GM18861 (cell line): ENCODE data around the gene NR2F6.

Experiments
- ATAC-seq: cut with Tn5 transposase; IDR thresholded peaks from one replicate; pipeline ENCODE4 v1.9.1; 2021; ENCODE audit not compliant: unreplicated experiment

Gene NR2F6

DNA sequence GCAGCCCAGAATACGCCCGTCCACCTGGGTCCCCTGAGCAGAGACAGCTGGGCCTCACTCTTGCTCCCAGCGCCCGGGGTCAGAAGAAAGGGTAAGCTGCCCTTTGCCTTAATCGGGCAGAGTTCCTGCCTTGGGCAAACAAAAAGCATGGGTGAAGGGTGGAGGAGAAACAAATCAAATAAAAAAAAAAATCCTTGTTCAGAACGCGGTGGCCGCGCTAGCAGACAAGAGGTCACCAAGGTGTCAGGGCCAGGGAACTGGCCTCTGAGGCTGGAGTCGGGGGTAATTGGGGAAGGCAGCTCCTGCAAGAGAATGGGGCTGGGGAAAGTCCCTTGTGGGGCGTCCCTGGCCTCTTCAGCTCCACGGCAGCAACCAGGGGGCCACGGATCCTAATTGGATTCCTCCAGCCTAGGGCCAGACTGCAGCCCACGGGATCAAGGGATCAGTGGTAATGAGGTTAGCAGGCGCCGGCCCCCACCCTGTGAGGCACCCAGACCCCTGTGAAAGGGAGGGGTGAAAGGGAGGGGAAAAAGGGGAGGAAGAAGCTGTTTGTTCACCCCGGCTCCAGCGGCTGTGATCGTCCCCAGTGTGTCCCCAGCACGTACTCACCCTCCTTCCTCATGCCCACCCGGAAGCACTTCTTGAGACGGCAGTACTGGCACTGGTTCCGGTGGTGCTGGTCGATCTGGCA is 5.5 kb downstream of the NR2F6 start:
- ATAC-seq, result no peak

DNA sequence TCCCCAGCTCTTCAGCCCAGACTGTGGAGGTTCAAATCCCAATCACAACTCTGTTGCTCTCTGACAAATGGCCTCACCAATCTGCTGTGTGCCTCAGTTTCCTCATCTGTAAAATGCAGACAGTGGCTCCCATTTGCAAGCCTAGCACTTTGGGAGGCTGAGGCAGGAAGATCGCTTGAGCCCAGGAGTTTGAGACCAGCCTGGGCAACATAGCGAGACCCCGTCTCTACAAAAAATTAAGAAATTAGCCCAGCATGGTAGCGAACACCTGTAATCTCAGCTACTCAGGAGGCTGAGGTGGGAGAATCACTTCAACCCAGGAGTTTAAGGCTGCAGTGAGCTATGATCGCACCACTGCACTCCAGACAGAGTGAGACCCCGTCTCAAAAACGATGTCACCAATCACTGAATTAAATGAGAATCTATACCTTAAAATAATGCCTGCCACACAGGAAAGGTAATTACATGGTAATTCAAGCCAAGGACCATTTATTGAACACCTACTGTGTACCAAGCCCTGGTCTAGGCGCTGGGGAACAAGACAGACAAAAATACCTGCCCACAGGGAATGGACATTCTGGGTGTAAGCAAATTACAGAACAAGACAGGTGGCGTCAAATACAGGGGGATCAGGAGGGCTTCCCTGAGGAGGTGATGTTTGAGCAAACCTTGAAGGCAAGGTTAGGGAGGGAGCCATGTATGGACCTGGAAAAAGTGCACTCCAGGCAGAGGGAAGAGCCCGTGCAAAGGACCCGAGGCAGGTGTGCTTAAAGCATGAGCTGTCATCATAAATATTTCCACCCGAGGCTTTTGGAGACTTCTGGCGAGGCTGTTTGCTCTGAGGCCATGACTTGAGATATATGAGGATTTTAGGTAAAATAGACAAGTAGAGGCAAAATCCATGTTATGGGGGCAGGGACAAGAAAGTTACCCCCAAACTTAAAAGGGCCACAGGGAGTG is 7.7 kb downstream of the NR2F6 start:
- ATAC-seq, result no peak

DNA sequence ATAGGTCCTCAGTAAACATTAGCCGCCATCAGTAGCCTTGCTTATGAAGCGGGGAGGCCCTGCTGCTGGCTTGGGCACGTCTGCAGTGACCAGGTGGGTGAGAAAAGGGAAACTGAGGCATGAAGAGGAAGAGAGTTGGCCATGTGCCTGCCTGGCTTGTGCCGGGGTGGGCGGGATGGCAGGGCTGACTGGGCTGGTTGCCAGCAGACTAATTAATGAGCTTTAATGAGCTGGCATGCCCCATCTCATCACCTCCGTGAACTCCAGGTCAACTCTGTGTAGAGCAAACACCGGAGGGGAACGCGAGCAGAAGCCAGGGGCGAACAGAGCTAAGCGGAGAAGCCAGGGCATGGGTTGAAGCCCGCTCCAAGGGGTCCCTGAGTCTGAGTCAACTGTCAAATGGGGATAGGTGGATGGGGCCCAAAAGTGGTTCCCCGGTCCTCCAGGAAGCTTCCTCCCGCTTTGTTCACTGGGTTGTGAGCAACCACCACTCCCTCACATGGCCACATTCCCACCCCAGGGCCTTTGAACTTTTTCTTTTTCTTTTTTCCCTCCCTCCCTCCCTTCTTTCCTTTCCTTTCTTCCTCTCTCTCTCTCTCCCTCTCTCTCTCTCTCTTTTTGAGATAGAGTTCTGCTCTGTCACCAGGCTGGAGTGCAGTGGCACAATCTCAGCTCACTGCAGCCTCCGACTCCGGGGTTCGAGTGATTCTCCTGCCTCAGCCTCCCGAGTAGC is 8.7 kb downstream of the NR2F6 start:
- no peak for ATAC-seq

DNA sequence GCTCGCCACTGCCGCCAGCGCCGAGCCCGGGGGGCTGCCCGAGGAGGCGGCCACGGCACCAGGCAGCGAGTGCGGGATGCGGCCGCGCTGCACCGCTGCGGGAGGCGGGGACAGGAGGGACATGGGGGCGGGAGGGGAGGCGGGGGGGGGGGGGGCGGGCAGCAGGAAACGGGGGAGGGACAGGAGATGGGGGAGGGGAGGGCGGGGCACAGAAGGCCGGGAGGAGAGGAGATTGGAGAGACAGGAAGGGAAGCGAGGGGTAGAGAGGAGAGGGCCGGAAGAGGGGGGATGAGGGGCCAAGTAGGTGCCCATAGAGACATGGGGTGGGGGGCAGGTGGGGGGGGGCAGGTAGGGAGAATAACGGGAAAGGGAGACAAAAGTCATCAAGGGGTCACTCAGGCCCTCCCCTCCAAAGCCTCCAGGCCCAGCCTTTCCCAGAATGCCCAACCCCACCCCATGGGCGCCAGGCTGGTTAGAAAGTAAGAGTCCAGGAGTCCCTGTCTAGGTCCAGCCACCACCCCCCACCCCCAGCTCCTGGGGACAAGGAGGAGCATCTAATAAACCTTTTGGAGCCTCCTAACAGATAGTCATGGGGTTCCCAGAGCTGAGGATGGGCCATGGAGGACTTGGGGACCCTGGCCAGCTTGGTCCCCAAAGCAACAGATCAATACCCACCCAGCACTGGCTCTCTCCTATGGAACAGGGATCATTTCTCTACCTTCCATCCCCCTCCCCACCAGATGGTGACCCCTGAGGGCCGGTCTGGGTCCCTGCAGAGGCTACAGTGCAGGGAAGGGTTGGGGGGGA is 9.5 kb downstream of the NR2F6 start:
- ATAC-seq, result peak; percentile 15

DNA sequence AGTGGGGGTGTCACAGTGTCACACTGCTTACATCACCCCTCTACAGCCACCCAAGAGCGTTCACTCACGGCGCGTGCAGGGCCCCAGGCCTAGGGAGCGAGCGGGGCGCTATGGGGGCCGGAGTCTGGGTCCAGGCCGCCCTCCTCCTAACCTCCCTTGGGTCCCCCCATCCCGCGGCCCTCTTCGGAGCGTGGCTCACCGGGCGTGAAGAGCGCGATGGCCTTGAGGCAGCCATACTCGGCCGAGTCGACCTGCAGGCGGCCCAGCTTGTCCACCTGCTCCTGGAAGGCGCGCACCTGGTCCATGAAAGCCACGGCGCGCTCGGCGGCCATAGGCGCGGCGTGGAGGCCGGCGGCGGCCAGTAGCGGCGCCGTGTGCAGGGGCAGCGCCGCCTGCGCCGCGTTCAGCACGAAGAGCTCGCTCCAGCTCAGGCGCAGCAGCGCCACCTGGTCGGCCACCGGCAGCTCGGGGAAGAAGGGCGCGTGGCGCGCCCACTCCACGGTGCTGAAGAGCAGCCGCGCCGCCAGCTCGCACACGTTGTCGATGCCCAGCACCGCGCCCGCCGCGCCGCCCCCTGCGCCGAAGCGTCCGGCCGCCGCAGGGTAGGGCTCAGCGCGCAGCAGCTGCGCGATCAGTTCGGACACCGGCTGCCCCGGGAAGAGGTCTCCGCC is 10.3 kb downstream of the NR2F6 start:
- peak; percentile 67 for ATAC-seq

DNA sequence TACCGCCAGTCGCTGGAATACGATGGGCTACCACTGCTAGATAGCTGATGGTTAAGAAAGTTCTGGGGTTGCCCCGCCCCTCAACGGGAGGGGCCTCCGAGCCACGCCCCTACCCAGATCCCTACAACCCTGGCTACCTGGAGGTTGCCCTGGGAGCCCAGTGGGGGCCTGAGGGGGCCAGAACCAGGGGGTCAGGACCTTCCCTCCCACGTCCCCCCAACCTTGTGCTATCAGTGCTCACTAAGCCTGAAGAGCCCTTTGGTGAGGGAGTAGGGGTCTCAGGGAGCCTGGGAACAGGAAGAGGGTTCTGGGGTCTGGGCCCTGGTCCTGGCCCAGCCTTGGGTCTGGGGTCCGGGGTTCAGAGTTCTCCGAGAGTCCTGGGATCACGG is 10.8 kb downstream of the NR2F6 start:
- no peak for ATAC-seq

DNA sequence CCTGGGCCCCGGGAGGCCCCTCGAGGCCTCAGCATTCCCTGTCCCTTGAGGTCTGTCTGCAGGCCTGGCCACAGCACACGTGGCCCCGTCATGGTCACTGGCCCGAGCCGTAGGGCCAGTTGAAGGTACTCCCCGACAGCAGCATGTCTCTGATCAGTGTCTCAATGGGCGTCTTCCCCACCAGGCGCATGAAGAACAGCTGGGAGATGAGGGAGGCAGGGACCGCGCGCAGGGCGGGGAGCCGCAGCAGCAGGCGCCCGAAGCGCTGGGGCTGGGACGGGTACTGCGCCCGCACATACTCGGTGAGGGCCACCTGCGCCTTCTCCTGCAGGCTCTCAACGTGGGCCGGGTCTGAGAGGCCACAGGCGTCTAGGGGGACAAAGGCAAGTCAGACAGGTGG is 13.5 kb downstream of the NR2F6 start:
- no peak for ATAC-seq

DNA sequence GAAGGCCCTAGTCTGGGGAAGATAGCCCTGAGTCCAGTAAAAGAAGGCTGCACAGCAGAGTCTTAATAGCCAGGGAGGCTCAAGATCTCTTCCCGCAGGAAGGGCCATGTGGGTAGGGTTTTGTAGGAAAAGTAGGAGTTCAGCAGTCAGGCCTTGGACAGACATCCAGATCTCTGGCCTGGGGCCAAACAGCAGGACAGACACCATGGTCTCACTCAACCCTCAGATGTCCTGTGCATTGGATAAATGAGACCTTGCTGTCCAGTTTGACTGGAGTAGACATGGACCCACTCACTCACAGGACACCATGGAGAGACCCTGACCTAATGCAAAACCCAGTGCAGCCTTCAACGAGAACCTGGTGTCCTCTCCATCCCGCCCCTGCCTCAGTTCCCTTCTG is 15.8 kb downstream of the NR2F6 start:
- no peak for ATAC-seq

DNA sequence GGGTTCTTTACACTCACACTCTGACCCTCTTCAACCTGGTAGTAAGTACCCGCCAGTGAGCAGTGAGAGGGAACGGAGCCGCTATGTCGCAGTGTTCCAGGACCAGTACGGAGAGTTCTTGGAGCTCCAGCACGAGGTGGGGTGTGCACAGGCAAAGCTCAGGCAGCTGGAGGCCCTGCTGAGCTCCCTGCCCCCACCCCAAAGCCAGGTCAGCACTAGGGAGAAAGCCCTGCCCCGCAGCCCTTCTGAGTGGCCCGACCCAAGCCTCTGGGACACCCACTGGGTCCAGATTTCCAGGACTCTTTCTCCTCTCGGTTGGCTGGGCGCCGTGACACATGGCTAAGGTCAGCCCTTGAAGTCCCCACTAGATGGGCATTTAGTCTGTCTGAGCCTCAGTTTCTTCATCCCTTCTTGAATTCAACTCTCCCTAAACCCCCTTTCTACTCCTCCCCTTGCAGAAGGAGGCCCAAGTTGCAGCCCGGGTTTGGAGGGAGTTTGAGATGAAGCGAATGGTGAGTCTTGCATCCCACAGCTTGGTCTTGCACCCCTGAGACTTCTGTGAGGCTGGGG is 17.8 kb downstream of the NR2F6 start:
- no peak for ATAC-seq

DNA sequence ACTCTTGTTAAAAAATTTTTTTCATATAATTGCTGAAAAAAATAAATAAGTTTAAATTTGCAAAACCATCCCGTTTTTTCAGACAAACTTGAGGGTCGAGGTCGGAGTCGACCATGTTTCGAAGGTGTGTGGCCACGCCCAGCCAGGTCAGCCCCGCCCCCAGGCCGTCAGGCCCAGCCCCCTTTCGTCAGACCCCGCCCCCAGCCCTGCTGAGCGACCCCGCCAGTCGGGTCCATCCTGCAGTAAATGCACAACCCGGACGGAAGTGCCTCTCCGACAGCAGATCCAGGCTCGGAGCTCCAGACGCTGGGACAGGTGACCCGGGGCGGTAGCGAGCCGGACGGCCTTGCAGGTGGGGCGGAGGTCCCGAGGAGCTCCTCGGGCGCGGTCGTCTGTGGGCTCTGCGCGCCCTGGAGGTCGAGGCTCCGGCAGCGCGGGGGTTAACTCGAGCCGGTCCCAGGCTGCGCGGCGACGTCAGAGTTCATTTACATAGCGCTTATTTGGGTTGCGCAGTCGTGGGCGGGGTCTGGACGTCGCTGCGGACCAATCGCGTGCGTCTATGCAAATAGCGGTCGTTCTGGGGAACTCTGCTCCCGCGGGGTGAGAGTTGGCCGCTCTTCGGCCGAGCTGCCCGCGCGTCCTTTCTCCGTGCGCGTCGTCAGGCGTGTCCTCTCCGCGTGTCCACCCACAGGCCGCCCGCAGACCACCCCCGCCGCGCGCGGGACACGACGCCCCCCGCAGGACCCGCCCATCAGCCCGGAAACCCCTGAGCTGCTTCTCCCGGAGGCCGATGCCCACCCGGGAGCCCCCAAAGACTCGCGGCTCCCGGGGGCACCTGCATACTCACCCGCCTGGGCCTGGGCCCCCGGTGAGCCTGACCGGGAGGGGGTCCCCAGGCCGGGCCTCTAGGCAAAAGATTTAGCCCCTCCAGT is 19.5 kb downstream of the NR2F6 start, which contains the start of gene OCEL1:
TSS of gene OCEL1 (plus strand) at position 225 of the 932 bp plus-strand sequence. CDS start at position 247, 22 bp downstream.
- ATAC-seq, result peak; percentile 85

DNA sequence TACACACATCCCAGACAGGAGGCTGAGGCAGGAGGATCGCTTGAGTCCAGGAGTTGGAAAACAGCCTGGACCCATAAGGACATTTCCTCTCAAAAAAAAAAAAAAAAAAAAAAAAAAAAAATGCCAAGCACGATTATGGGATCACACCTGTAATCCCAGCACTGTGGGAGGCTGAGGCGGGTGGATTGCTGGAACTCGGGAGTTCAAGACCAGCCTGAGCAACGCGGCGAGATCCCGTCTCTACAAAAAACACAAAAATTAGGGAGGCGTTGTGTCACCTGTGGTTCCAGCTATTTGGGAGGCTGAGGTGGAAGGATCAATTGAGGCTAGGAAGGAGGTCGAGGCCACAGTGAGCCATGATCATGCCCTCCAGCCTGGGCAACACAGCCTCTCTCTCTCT is 20.7 kb downstream of the NR2F6 start:
- no peak for ATAC-seq

DNA sequence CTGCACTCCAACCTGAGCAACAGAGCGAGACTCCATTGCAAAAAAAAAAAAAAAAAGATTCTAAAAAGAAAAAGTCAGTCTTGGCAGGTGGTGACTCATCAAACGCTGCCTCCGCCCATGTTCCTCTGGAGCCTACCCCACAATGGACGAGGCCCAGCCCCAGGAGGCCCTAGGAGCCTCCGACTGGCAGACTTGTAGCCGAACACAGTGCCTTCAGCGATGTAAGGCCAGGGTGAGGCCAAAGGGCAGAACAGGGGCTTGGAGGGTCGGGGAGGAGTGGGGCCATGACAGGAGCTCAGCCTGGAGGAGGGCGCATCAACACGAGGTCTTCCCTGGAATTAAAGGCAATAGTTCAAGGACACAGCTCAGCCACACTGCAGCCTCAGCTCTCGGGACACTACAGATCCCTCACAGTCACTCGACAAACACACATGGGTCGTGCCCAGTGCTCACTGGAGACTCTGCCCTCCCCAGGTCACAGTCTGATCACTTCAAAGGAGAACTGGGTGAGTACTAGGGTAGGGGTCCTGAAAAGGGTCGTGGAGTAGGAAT is 25.4 kb downstream of the NR2F6 start:
- no peak for ATAC-seq

DNA sequence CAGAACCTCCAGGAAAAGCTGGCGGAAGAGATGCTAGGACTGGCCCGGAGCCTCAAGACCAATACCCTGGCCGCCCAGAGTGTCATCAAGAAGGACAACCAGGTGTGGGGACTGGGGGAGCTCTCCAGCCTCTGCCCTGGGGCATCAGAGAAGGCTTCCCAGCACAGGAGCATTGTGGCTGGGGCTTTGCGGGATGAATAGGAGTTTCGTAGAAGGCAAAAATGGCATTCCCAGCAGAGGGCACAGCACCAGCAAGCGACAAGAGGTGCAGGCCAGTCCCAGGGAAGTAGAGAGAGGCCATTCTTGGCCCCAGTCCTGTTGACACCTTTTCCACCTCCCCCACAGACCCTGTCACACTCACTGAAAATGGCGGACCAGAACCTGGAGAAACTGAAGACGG is 26.4 kb downstream of the NR2F6 start:
- ATAC-seq, result no peak

DNA sequence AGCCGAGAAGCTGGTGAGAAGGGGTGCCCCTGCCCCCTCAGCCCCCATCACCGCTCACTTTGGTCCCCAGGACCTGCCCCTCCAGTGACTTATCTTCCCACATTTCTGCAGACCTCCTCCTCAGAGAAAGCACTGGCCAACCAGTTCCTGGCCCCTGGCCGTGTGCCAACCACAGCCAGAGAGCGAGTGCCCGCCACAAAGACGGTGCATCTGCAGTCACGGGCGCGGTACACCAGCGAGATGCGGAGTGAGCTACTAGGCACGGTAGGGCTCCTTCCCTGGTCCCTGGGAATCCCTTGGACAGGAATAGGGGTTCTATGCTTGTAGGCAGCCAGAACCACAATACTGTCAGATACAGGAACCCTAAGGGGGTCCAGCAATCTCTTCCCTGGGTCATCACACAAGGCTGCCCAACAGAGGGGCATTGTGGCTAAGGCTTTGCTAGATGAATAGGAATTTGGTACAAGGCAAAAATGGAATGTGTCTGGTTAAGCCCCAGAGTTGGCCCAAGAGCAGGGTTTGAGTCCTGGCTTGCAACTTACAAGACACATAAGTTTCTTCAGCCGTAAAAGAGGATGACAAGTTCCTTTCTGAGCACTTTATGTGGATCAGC is 29.6 kb downstream of the NR2F6 start:
- ATAC-seq, result no peak

DNA sequence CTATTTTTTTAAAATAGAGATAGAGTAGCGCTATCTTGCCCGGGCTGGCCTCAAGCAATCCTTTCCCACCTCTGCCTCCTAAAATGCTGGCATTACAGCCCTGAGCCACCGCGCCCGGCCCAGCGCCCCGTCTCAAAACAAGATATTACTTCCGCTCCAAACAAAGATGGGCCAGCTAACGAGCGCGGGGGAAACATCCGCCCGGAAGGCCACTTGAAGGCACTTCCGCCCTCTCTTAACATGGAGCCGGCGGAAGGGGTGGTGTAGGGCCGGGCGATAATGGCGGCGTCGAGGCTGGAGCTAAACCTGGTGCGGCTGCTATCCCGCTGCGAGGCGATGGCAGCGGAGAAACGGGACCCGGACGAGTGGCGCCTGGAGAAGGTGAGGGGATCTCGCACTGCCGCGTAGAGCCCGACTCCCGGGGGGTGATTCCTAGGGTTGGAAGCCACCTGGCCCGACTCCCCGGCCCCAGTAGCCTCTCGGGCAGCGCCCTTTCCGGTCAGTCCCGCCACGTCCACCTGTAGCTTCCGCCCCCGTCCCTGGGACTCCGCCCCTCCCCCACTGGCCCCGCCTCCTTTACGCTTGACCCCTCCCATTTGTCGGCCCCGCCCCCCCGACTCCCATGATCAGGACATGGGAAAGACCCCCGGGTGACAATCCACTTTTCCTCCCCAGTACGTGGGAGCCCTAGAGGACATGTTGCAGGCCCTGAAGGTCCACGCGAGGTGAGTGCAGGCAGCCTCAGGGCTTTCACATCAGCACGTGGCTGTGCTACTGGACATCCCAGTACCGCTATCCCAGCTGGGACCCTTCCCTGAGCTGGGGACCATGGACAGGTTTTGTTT is 30.4 kb downstream of the NR2F6 start, which contains the start of gene USE1:
TSS of gene USE1 (plus strand) at position 231 of the 845 bp plus-strand sequence. CDS start at position 280, 49 bp downstream.
- ATAC-seq, result peak; percentile 77

DNA sequence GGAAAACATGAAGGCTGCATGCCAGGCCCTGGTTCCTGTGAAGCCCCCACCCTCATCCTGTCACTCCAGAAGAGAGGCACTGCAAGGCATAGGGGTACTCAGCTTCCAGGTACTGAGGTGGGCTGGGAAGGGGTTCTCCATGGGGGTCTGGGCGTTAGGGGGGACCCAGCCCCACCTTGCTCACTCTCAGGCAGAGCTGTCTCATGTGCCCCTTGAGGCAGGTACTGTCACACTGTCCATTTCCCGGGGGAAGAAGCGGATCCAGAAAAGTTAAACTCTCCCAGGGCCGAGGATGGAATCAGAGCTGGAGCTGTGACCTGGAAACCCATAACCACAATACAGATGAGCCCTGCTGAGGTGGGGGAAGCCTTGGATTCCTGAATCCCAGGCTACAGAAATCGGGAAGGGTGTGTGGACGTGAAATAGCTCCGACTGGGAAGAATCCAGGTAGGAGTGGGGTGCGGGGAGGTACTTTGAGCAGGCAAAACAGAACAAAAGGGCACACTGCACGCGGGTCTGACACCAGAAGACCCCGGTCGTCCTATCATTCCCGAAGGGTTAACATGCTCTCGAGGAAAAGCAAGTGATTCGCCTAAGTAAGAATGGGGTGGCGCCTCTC is 31.1 kb downstream of the NR2F6 start:
- ATAC-seq, result no peak
